Stimulated activated CD4-positive, alpha-beta T cell treated with anti-CD3 and anti-CD28 coated beads, TNF-alpha, amount 100 ng/mL, for 4 hours (primary cell): ENCODE data around the gene TGIF2LX.
"Not testable (repeated sequence)": the region's sequence is repeated elsewhere in the genome, so short reads cannot be mapped to it uniquely, and the experiment has no call there.

ENCODE experiments used
- DNase-seq, 3 experiments: peaks; one replicate each; pipeline ENCODE4 v3.0.0-alpha.2; 2020; ENCODE audit warnings: low read depth in 3 of 3

TGIF2LX gene

DNA sequence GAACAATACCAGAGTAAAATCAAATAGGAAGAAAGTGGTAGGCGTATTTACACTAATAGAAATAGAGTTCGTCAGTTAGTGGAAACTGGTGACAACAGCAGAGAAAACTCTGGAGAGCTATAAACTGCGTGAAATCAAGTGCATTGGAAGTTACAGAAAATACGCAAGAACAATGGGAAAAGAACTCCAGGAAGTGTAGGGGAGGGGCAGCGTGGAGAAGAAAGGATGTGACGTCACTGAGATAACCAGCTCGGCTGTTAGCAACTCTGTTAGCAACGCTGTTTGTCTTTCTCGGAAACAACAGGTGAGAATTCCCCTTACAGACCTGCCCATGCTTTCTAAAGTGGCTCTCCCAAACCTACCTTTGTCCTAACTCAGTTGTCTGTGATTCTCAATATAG is at the start of gene TGIF2LX:
TGIF2LX (plus strand) TSS at position 244 of the 400 bp plus-strand sequence. CDS start 178 bp downstream, outside the sequence.
- DNase-seq, result not testable (repeated sequence)

DNA sequence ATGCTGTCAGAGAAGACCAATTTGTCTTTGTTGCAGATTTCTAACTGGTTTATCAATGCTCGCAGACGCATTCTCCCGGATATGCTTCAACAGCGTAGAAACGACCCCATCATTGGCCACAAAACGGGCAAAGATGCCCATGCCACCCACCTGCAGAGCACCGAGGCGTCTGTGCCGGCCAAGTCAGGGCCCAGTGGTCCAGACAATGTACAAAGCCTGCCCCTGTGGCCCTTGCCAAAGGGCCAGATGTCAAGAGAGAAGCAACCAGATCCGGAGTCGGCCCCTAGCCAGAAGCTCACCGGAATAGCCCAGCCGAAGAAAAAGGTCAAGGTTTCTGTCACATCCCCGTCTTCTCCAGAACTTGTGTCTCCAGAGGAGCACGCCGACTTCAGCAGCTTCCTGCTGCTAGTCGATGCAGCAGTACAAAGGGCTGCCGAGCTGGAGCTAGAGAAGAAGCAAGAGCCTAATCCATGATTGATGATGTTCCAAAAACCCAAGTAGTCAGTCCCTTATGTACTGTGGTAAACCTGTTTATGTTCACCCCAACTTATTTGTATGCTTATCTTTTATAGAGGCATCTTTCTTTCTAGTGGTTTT is 728 bp downstream of the TGIF2LX start:
- DNase-seq, result not testable (repeated sequence)

DNA sequence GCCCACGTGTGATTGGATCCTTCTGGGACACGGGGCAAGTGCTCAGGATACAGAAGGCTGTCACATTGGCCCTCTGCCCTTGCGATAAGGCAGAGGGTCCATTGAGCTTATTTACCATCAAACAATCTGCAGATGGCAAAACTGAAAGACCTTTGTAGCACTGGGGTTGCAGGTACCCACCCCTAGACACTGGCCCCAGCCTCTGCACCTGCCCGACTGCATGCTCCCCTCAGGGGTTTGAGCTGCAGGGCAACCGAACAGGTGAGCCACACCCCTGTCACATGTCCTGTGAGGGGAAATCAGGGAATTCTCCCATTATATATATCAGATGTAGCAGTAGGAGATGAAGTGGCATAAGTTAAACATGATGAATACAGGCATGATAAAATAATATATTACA is 21.4 kb downstream of the TGIF2LX start:
- DNase-seq, result not testable (repeated sequence)

DNA sequence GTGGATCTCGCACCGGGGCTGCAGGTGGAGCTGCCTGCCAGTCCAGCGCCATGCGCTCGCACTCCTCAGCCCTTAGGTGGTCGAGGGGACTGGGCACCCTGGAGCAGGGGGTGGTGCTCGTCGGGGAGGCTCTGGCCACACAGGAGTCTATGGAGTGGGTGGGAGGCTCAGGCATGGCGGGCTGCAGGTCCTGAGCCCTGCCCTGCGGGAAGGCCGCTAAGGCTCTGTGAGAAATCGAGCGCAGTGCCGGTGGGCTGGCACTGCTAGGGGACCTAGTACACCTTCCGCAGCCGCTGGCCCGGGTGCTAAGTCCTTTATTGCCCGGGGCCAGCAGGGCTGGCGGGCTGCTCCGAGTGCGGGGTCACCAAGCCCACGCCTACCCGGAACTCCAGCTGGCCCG is 43.9 kb downstream of the TGIF2LX start:
- DNase-seq, result not testable (repeated sequence)
